NCI-H1048 (cell line): Measurements from ENCODE around the gene BHLHE23.
"Not testable (repeated sequence)": the region's sequence is repeated elsewhere in the genome, so short reads cannot be mapped to it uniquely, and the experiment has no call there.

Source experiments
- DNase-seq: peaks from one replicate; lab custom pipeline; 2025; lab: John Stamatoyannopoulos, UW

BHLHE23 gene

DNA sequence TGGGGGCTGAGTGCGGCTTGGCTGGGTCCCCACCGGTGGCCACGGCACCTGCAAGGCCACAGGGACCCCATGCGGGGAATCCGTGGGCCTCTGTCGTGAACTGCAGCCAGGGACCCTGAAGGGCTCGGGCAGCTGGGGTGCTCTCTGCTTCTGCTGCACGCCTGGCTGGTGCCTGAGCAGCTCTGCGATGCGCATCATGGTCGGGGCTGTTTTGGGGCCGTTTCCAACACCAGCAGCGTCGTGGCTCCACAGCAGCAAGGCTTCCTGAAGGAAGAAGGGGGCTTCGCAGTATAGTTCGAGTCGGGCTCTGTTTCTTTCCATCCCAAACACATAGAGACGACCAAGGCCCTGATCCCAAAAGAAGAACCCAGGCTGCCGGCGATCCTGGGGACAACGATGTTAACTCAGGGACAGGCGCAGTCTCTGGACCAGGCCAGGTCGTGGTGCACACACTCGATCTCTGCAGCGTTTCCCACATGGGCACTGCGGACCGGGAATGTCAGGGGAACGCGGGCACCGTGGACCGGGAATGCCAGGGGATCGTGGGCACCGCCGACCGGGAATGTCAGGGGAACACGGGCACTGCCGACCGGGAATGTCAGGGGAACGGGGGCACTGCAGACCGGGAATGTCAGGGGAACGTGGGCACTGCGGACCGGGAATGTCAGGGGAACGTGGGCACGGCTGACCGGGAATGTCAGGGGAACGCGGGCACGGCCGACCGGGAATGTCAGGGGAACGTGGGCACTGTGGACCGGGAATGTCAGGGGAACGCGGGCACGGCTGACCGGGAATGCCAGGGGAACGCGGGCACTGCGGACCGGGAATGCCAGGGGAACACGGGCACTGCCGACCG lies 36.8 kb upstream of the BHLHE23 start:
- DNase-seq, result no peak

DNA sequence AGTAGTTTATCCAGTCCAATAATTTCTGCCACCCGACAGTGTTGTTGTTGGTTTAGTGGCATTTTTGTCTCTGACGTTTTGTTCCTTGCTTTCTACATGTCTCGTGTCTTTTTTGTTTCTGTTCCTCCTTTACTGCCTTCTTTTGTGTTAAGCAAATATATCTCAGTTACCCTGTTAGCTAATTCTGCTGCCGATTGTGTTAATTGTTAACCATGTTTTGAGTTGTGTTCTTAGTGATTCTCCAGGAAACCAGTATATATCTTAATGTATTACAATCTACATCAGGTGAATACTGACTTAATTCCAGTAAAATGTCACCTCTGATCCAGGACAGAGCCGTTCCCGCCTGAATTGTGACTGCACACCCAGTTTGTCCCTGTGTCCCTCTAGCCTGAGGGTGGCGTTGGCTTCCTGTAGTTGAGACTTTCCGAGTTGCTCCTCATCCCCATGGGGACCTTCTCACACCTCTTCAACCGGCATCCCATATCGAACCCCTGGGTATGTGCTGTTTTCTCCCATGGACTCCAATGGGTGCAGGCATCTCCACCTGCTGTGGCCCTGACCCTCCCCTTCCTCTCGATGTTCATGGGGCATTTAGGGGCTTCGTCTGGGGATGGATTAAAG lies 35.8 kb upstream of the BHLHE23 start:
- no peak for DNase-seq

DNA sequence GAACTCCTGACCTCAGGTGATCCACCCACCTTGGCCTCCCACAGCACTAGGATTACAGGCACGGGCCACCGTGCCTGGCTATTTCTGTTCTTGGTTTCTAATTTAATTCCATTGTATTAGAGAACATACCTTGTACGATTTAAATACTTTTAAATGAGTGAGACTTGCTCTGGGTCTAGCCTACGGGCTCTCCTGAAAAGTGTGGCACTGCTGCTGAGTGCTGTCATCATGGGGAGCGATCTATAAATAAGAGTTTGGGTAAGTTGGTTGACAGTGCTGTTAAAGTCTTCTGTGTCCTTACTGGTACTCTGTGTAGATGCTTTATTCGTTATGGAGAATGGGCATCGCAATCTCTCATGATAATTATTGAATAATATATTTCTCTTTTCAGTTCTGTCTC lies 35.0 kb upstream of the BHLHE23 start:
- DNase-seq, result no peak

- DNase-seq, result no peak
These were observed 31.0 kb upstream of the BHLHE23 start for GRCh38 chr20:63037669-63038268.

GRCh38 chr20:63036291-63036690 lies 29.5 kb upstream of the BHLHE23 start:
- no peak for DNase-seq

DNA sequence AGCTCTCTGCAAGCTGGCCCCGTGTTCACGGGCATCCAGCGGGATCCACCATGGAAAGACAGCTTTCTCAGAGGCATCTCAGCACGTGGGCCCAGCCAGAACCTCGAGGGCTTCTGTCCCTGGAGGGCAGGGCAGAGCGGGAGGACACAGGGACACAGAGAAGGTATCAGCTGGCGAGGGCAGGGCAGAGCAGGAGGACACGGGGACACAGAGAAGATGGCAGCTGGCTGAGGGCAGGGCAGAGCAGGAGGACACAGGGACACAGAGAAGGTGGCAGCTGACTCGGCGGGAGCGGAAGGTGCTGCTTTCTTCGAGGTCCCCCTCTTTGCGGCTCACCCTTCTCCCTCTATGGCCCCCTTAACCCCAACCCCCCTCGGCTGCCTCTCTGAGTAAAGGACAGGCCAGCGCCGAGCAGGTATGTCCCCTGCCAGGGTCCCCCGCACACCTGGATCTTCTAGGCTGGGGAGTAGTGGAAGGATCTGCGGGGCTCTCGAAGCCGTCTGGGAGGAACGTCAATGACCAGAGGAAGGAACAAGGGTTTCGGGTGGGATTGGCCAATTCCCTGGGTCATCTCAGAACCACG lies 28.9 kb upstream of the BHLHE23 start:
- no peak for DNase-seq

- not testable (repeated sequence) for DNase-seq
These were observed 28.2 kb upstream of the BHLHE23 start for GRCh38 chr20:63034710-63035602.

GRCh38 chr20:63033794-63034709 lies 27.3 kb upstream of the BHLHE23 start:
- DNase-seq, result no peak

DNA sequence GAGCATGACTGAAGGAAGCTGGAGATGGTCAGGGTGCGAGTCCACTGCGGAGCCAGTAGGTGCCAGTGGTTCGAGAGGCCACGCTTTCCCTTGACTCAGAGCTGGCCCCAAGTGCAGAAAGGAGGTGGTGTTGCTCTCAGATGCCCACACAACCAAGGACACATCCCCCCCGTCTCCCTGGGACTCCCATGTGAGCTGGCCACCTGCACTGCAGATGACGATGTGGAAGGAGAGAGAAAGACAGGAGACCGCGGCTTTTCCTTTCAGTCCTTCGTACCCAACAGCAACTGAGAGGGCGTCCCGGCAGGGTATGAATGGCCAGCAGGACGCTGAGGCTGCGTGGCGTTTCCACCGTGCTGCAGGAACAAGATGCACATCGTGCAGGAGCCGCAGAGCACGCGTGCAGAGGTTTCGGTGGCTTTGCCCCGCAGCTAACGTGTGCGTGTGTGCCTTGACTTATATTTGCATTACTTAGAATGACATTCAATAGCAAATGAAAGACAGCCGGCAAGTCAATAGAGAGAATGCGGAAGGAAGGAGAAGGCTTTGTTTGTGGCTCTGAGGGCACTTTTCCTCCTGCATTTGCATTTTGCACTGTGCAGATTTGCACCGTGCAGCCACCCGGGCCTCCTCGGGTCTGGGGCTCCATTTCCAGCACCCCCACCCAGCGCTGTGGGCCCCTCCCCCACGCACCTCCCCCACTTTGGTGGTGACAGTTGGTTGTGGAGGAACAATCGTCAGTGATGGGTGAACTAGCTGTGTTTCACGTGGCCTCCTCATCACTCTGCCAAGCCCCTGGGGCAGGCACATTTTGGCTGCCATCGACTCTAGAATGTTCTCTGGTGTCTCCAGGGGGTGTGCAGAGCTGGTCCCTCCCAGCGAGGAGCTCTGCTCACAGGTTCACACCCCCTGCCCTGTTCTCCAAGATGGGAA lies 26.4 kb upstream of the BHLHE23 start:
- DNase-seq, result no peak

DNA sequence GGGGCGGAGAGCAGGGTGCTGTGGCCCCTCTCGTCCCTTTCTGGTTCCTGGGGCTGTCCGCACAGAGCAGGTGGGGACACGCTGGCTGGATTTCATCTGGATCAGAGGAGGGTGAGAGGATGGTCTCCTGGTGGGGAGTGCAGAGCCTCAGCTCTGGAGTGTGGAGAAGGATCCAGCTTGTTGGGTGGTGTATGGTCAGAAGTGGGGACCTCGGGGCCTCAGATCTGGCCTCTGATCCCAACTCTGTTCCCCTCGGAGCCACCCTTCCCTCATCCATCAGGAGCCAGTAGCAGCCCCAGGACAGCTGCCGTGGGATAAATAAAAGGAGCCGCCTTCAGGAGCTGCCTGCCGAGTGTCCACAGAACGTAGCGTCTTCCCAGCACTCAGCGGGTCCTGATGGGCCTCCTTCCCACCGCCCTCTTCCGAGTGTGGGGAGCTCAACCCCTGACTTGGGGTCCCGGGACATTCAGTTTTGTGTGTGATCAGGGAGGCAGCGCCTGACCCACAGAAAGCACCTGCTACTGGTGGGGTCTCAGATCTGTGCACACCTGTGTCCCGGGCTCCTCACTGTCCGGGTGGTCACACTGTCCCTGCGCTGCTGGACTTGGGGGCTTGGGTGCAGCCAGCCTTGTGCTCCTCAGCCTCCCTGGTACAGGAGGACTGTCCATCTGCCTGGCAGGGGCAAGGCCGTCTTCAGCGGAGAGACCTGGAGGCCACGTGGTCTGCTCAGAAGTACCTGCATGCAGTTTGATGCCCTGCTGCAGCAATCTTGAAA lies 25.4 kb upstream of the BHLHE23 start:
- no peak for DNase-seq

- no peak for DNase-seq
These were observed 24.7 kb upstream of the BHLHE23 start for GRCh38 chr20:63031251-63032014.

GRCh38 chr20:63029358-63030121 lies 22.8 kb upstream of the BHLHE23 start:
- DNase-seq, result no peak

DNA sequence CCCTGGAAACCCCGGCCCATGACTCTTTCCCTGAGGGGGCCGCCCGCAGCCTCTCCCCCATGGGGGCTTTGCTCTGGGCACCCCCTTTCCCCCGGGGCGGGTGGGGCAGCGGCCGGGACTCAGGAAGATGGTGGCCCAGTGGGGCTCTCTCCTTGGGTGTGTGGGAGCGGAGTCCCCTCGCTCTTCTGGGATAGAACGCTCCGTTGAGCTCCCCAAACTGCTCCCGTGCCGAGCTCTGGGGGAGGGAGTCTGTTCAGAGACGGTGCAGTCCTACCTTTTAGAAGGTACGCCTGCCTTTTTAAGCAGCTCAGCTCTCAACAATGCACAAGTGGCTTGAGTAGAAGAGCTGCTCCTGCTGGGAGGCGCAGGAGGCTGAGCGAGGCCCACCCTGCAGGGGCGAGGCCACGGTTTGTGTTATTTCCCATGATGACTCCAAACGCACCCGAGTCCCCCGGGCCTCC lies 21.7 kb upstream of the BHLHE23 start:
- DNase-seq, result no peak

DNA sequence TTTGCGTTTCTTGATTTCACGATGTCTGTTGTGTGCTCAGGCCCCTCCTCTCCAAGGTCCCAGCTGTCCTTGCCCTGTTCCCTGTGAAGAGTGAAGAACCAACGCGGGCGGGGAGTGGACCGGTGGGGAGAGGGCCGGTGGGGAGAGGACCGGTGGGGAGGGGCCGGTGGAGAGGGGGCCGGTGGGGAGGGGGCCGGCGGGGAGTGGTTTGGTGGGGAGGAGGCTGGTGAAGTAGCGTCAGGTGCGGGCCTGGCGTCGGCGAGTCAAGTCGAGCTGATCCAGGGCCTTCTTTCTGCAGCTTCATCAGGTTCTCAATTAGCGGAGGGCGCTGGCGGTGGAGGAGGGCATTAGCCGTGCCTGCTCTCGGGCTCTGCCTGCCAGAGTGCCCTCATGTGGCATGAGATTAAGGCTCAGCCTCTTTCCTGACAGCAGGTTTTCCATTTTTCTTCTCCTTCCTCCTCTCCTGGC lies 21.2 kb upstream of the BHLHE23 start:
- no peak for DNase-seq

DNA sequence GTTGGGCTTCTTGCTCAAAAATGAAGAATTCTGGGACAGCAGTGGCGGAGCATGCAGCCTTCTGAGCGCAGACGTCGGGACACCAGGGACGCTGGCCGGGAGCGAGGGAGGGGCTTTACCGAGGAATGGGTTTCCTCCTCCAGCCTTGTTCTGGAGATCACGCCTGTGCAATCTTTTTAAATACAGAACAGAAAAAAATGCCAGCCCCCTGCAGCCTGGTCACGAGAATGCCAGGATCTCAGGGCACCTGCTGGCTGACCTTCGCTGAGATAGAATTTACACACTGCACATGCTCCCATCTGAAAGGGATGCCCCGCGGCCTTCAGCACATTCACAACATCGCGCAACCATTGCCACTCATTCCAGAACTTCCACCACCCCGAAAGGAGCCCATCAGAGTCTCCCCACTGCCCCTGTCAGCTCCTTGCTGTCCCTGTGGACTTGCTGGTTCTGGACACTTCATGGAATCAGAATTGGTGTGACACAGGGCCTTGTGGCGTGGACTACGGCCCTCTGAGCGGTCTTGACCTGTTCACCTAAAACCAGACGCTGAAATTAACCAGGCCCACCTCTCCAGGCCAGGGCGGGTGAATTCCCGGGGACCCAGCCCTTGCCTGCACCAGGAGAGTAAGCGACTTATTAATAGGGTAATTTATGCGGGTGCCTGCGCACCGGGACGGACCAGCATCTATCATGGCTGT lies 20.6 kb upstream of the BHLHE23 start:
- no peak for DNase-seq

DNA sequence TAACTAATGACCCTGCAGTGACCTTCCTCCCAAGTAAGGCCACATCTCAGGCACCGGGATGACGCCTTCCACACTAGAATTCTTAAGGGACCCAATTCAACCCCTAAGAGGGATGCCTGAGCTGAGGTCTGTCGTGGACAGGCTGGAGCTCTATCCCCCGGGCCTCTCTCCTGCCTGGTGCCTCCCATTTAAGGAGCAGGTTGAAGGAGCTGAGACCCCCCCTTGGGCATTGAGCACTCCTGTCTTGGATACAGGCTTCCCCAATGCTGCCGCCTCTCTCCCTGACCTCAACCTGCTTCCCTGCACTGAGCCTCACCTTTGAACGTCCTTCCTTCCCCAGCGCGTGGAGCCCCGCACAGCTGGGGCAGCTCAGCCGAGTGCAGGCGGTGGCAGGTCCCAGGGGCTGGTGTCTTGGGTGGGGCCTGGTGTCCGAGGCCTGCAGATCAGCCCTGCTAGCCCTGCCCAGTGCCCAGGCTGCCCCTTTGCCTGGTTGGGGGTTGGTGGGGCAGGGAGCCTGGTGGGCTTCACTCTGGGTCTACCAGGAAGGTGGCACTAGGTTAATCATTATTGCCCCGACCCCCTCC lies 19.9 kb upstream of the BHLHE23 start:
- DNase-seq, result no peak
